K562 (cell line): ENCODE results near the gene CLDN11. TPM values are rescaled to one million over a fixed set of nuclear protein-coding genes. Genes with fewer than 3 reads are reported as not detected.
A peak's percentile ranks its signal among the peaks of the same experiment; 100 is the strongest.

Experiments
- C11orf30 ChIP-seq: fragments of 450-650 bp; IDR thresholded peaks from 2 replicates; pipeline ENCODE4 v1.6.1; 2016; ENCODE audit warnings: low read depth, mild to moderate bottlenecking
- HNRNPH1 ChIP-seq: fragments of 200-400 bp; formaldehyde crosslinking; optimal IDR thresholded peaks from 2 replicates; pipeline ENCODE3; 2017; ENCODE audit warnings: low read depth, mild to moderate bottlenecking, low read length, moderate library complexity
- SMARCB1 ChIP-seq: IDR thresholded peaks from 2 replicates; pipeline ENCODE4 v1.6.1; 2011; ENCODE audit warnings: improper control_type of control experiment, low read depth; ENCODE audit not compliant: insufficient read length
- U2AF1 ChIP-seq: fragments of 200-400 bp; formaldehyde crosslinking; optimal IDR thresholded peaks from 2 replicates; pipeline ENCODE3; 2017; ENCODE audit warnings: mild to moderate bottlenecking, low read depth, low read length, moderate library complexity
- ZNF41 ChIP-seq: fragments of 250-450 bp; sonication (Bioruptor Pico); conservative IDR thresholded peaks from 2 replicates; pipeline ENCODE4 v1.4.0; 2020; ENCODE audit warnings: mild to moderate bottlenecking
- polyA plus RNA-seq, 8 experiments: library from polyadenylated mRNA; depleted of rRNA in 4 of 8; stranded (reverse) in 5 of 8; unstranded in 3 of 8; fragments of >200 nt; fragmentation: Nextera tagmentation in 2 of 8; fragmentation: Illumina TruSeq in 1 of 8; extraction: Ambion mirVana in 2 of 8; extraction: Trizol in 1 of 8; gene quantifications; 2 replicates each; pipeline versions ENCODE4 v1.2.1 to v1.2.3, GENCODE V29; 2011 to 2014; ENCODE audit warnings: inconsistent platforms in 1 of 8, missing spikeins in 1 of 8
- total RNA-seq, 7 experiments: library from RNA; depleted of rRNA in 6 of 7; stranded (reverse); fragments of >200 nt in 6 of 7; fragmentation: Illumina TruSeq in 2 of 7; extraction: Trizol in 2 of 7; gene quantifications; 2 replicates each; pipeline versions ENCODE4 v1.2.1 to v1.2.3, GENCODE V29; 2011 to 2021; ENCODE audit warnings: low replicate concordance in 1 of 7
- TF ChIP-seq, protein P1 (sequence below): fragments of 450-650 bp; IDR thresholded peaks from 2 replicates; pipeline ENCODE4 v1.6.1; 2016; ENCODE audit warnings: low read depth

The CLDN11 gene
- total and polyA plus RNA-seq, 9 of the 15 experiments (the other 6 are each of a cell fraction or from before 2014, with no cell fraction given) = 0.05 to 0.41 (median 0.18) TPM; not detected in 1

DNA sequence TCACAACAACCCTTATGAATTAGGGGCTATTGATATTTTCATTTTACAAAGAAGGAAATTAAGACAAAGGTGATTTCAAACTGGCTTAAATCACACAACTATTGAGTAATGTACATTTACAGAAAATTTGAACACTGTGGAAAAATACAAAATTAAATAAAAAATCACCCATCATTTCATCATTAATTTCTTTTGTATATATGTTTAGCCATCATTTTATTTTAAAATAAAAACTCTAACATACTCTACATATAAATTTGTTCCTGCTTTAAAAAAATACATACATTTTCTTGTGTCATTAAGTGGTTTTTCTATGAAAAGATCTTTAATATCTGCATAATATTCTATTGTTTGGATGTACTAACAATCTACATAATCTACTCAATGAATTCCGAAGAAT, 20.2 kb downstream of the CLDN11 start (continued):
- TF ChIP-seq ZNF41 = no peak
- TF ChIP-seq U2AF1 = no peak
- TF ChIP-seq SMARCB1 = no peak
- TF ChIP-seq C11orf30 = peak; percentile 80
- TF ChIP-seq, protein P1, sequence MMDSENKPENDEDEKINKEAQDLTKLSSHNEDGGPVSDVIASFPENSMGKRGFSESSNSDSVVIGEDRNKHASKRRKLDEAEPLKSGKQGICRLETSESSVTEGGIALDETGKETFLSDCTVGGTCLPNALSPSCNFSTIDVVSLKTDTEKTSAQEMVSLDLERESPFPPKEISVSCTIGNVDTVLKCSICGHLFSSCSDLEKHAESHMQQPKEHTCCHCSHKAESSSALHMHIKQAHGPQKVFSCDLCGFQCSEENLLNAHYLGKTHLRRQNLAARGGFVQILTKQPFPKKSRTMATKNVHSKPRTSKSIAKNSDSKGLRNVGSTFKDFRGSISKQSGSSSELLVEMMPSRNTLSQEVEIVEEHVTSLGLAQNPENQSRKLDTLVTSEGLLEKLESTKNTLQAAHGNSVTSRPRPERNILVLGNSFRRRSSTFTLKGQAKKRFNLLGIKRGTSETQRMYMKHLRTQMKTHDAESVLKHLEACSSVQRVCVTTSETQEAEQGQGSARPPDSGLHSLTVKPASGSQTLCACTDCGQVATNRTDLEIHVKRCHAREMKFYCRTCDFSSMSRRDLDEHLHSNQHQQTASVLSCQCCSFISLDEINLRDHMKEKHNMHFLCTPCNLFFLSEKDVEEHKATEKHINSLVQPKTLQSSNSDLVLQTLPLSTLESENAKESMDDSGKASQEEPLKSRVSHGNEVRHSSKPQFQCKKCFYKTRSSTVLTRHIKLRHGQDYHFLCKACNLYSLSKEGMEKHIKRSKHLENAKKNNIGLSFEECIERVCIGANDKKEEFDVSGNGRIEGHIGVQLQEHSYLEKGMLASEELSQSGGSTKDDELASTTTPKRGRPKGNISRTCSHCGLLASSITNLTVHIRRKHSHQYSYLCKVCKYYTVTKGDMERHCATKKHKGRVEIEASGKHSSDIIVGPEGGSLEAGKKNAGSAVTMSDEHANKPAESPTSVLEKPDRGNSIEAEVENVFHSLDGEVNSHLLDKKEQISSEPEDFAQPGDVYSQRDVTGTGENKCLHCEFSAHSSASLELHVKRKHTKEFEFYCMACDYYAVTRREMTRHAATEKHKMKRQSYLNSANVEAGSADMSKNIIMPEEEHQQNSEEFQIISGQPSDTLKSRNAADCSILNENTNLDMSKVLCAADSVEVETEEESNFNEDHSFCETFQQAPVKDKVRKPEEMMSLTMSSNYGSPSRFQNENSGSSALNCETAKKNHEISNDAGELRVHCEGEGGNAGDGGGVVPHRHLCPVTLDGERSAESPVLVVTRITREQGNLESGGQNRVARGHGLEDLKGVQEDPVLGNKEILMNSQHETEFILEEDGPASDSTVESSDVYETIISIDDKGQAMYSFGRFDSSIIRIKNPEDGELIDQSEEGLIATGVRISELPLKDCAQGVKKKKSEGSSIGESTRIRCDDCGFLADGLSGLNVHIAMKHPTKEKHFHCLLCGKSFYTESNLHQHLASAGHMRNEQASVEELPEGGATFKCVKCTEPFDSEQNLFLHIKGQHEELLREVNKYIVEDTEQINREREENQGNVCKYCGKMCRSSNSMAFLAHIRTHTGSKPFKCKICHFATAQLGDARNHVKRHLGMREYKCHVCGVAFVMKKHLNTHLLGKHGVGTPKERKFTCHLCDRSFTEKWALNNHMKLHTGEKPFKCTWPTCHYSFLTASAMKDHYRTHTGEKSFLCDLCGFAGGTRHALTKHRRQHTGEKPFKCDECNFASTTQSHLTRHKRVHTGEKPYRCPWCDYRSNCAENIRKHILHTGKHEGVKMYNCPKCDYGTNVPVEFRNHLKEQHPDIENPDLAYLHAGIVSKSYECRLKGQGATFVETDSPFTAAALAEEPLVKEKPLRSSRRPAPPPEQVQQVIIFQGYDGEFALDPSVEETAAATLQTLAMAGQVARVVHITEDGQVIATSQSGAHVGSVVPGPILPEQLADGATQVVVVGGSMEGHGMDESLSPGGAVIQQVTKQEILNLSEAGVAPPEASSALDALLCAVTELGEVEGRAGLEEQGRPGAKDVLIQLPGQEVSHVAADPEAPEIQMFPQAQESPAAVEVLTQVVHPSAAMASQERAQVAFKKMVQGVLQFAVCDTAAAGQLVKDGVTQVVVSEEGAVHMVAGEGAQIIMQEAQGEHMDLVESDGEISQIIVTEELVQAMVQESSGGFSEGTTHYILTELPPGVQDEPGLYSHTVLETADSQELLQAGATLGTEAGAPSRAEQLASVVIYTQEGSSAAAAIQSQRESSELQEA = no peak
- no peak for TF ChIP-seq HNRNPH1
